H9 (cell line): Measurements from ENCODE around the gene WDR33. TPM values are rescaled to one million over a fixed set of nuclear protein-coding genes. Genes with fewer than 3 reads are reported as not detected.

Source experiments
- DNase-seq: peaks from one replicate; pipeline ENCODE4 v3.0.0-alpha.2; 2017
- H2AFZ ChIP-seq: one replicate; pipeline ENCODE4 v1.6.1; 2013; ENCODE audit warnings: mild to moderate bottlenecking, low read length, control low read depth, moderate library complexity
- H2AK5ac ChIP-seq: 2 replicates; pipeline ENCODE4 v1.6.1; 2013; ENCODE audit warnings: low read length, control low read depth, mixed read lengths; ENCODE audit not compliant: insufficient read length
- H2BK120ac ChIP-seq: one replicate; pipeline ENCODE4 v1.6.1; 2013; ENCODE audit warnings: low read depth, mild to moderate bottlenecking, low read length, control low read depth, inconsistent platforms; ENCODE audit not compliant: poor library complexity, severe bottlenecking
- H2BK12ac ChIP-seq: 2 replicates; pipeline ENCODE4 v1.6.1; 2013; ENCODE audit warnings: low read length, control low read depth, mixed read lengths, low read depth; ENCODE audit not compliant: insufficient read length
- H2BK15ac ChIP-seq: 2 replicates; pipeline ENCODE4 v1.6.1; 2013; ENCODE audit warnings: low read depth, low read length, control low read depth
- H2BK20ac ChIP-seq: one replicate; pipeline ENCODE4 v1.6.1; 2013; ENCODE audit warnings: low read depth, mild to moderate bottlenecking, low read length, control low read depth, inconsistent platforms; ENCODE audit not compliant: poor library complexity, severe bottlenecking
- H2BK5ac ChIP-seq: 2 replicates; pipeline ENCODE4 v1.6.1; 2013; ENCODE audit warnings: low read length, control low read depth, mixed read lengths; ENCODE audit not compliant: insufficient read length
- H3K14ac ChIP-seq: 2 replicates; pipeline ENCODE4 v1.6.1; 2013; ENCODE audit warnings: low read length, control low read depth; ENCODE audit not compliant: insufficient read depth
- H3K18ac ChIP-seq: 2 replicates; pipeline ENCODE4 v1.6.1; 2013; ENCODE audit warnings: low read depth, mild to moderate bottlenecking, mixed read lengths, low read length, control low read depth; ENCODE audit not compliant: insufficient read length
- H3K23ac ChIP-seq: 2 replicates; pipeline ENCODE4 v1.6.1; 2013; ENCODE audit warnings: low read length, control low read depth, mixed read lengths, low read depth; ENCODE audit not compliant: insufficient read length
- H3K23me2 ChIP-seq: 2 replicates; pipeline ENCODE4 v1.6.1; 2013; ENCODE audit warnings: low read depth, mild to moderate bottlenecking, mixed read lengths, low read length, control low read depth; ENCODE audit not compliant: insufficient read length, poor library complexity, severe bottlenecking
- H3K27ac ChIP-seq: 2 replicates; pipeline ENCODE4 v1.5.1; 2013; ENCODE audit warnings: low read length, control low read depth, mixed read lengths, low read depth; ENCODE audit not compliant: insufficient read length
- H3K27me3 ChIP-seq: 2 replicates; pipeline ENCODE4 v1.6.1; 2013; ENCODE audit warnings: low read length, control low read depth, inconsistent platforms; ENCODE audit not compliant: insufficient read depth
- H3K4ac ChIP-seq: 2 replicates; pipeline ENCODE4 v1.6.1; 2013; ENCODE audit warnings: low read depth, mild to moderate bottlenecking, control low read depth, inconsistent platforms, low read length, moderate library complexity
- H3K4me1 ChIP-seq: 2 replicates; pipeline ENCODE4 v1.6.1; 2013; ENCODE audit warnings: low read length, control low read depth, inconsistent platforms; ENCODE audit not compliant: insufficient read depth
- H3K4me2 ChIP-seq: 2 replicates; pipeline ENCODE4 v1.6.1; 2013; ENCODE audit warnings: low read length, control low read depth, mixed read lengths; ENCODE audit not compliant: insufficient read length, insufficient read depth
- H3K56ac ChIP-seq: 2 replicates; pipeline ENCODE4 v1.6.1; 2013; ENCODE audit warnings: low read depth, mild to moderate bottlenecking, mixed read lengths, low read length, control low read depth; ENCODE audit not compliant: insufficient read length
- H3K79me1 ChIP-seq: 2 replicates; pipeline ENCODE4 v1.6.1; 2013; ENCODE audit warnings: low read depth, mild to moderate bottlenecking, moderate library complexity, low read length, control low read depth, inconsistent platforms; ENCODE audit not compliant: insufficient read depth, poor library complexity, severe bottlenecking
- H3K79me2 ChIP-seq: 2 replicates; pipeline ENCODE4 v1.6.1; 2013; ENCODE audit warnings: low read length, control low read depth, inconsistent platforms; ENCODE audit not compliant: insufficient read depth
- H3K9ac ChIP-seq: 2 replicates; pipeline ENCODE4 v1.6.1; 2013; ENCODE audit warnings: low read length, control low read depth, mixed read lengths; ENCODE audit not compliant: insufficient read length; ENCODE audit errors: extremely low read depth
- H3K9me3 ChIP-seq: one replicate; pipeline ENCODE4 v1.6.1; 2013; ENCODE audit warnings: low read depth, low read length, inconsistent platforms; ENCODE audit not compliant: control insufficient read depth
- H3T11ph ChIP-seq: one replicate; pipeline ENCODE4 v1.6.1; 2013; ENCODE audit warnings: mild to moderate bottlenecking, low read length, control low read depth, inconsistent platforms
- H4K20me1 ChIP-seq: one replicate; pipeline ENCODE4 v1.6.1; 2013; ENCODE audit not compliant: control insufficient read depth, insufficient read length, insufficient read depth
- H4K5ac ChIP-seq: 2 replicates; pipeline ENCODE4 v1.6.1; 2013; ENCODE audit warnings: low read depth, mild to moderate bottlenecking, mixed read lengths, low read length, control low read depth; ENCODE audit not compliant: insufficient read length
- H4K8ac ChIP-seq: replicated peaks from 2 replicates; pipeline ENCODE4 v1.6.1; 2013; ENCODE audit warnings: low read length, control low read depth, mixed read lengths, low read depth; ENCODE audit not compliant: insufficient read length
- H4K91ac ChIP-seq: 2 replicates; pipeline ENCODE4 v1.6.1; 2013; ENCODE audit warnings: low read depth, mild to moderate bottlenecking, moderate library complexity, mixed read lengths, low read length, control low read depth; ENCODE audit not compliant: insufficient read length
- H3K27ac Mint-ChIP-seq, 3 experiments: 2 replicates in 2 of 3; 3 replicates in 1 of 3; pipeline ENCODE4 v1.8.0; 2020 to 2021; ENCODE audit warnings: mixed read lengths in 3 of 3, mild to moderate bottlenecking in 1 of 3, moderate library complexity in 1 of 3
- H3K27me3 Mint-ChIP-seq: 2 replicates; pipeline ENCODE4 v1.8.0; 2021; ENCODE audit warnings: low read depth, mild to moderate bottlenecking, moderate library complexity, mixed read lengths
- H3K36me3 Mint-ChIP-seq, 3 experiments: 2 replicates in 2 of 3; 3 replicates in 1 of 3; pipeline ENCODE4 v1.8.0; 2020 to 2021; ENCODE audit warnings: low read depth in 3 of 3, mixed read lengths in 3 of 3; ENCODE audit not compliant: insufficient read depth in 1 of 3
- H3K4me1 Mint-ChIP-seq, 2 experiments: 2 replicates each; pipeline ENCODE4 v1.8.0; 2020; ENCODE audit warnings: mixed read lengths in 2 of 2
- H3K4me3 Mint-ChIP-seq, 2 experiments: 2 replicates in 1 of 2; 3 replicates in 1 of 2; pipeline ENCODE4 v1.8.0; 2020 to 2021; ENCODE audit warnings: mild to moderate bottlenecking in 2 of 2, mixed read lengths in 2 of 2, moderate library complexity in 1 of 2
- H3K9me3 Mint-ChIP-seq, 2 experiments: 2 replicates in 1 of 2; 3 replicates in 1 of 2; pipeline ENCODE4 v1.8.0; 2020; ENCODE audit warnings: mild to moderate bottlenecking in 2 of 2, mixed read lengths in 2 of 2, moderate library complexity in 1 of 2
- WGBS: extraction: QIAGEN DNeasy Blood & Tissue Kit; methylation state at CpG from one replicate; pipeline ENCODE4 v1.1.7; 2013; ENCODE audit warnings: missing lambda C conversion rate, low lambda C conversion rate, mixed read lengths; ENCODE audit not compliant: insufficient read length; ENCODE audit errors: extremely low coverage; 5-methylcytosine and 5-hydroxymethylcytosine counted together
- total RNA-seq: library from RNA; stranded (reverse); gene quantifications from 2 replicates; pipeline ENCODE4 v1.2.1, GENCODE V29; 2021
- TF ChIP-seq, protein P1 (sequence below): fragments of 200-600 bp; sonication (generic); conservative IDR thresholded peaks from 3 replicates; pipeline ENCODE4 v1.8.0; 2021; ENCODE audit warnings: antibody characterized with exemption, mild to moderate bottlenecking

WDR33 gene
- total RNA-seq, 1 experiment from 2014 or later = 86.0 TPM

DNA sequence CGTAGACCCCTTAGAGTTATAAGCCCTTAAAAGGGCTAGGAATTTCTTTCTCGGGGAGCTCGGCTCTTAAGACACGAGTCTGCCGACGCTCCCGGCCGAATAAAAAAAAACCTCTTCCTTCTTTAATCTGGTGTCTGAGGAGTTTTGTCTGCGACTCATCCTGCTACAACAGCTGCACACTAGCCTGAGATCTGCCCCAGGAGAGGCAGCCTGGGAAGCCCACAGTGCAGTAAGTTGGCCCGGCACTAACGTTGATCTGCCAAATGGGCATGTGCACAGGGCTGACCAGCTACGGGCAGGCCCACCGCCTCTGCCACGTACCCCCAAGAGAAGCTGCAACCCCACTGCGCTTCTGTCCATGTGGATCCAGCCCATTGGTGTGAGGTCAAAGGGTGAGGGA is 127.2 kb downstream of the WDR33 start:
- Histone ChIP-seq H3K18ac (no peak overlapping the region), H4K8ac (no peak overlapping the region), H2AFZ (no peak overlapping the region), H3K27ac (no peak overlapping the region), H2BK120ac (no peak overlapping the region), H4K91ac (no peak overlapping the region), H3K23ac (no peak overlapping the region), H3K79me2 (no peaks in the 10 kb centered on the region), H4K20me1 (no peaks in the 10 kb centered on the region), H2BK5ac (no peak overlapping the region), H2BK20ac (no peak overlapping the region), H3K4ac (no peak overlapping the region), H3K4me2 (no peak overlapping the region), H3K56ac (no peak overlapping the region), H3K14ac (no peak overlapping the region), H2BK15ac (no peak overlapping the region), H3K23me2 (no peaks in the 10 kb centered on the region), H3K79me1 (no peaks in the 10 kb centered on the region), H2AK5ac (no peak overlapping the region), H3T11ph (no peak overlapping the region), H4K5ac (no peak overlapping the region), H3K4me1 (no peaks in the 10 kb centered on the region; the same call in 1 of the 2 replicates), H3K9me3 (no peaks in the 10 kb centered on the region), H2BK12ac (no peak overlapping the region), H3K27me3 (no peaks in the 10 kb centered on the region), H3K9ac (no peak overlapping the region)
- DNase-seq = no peak
- Mint-ChIP-seq H3K27me3 (peaks cover 16% of the 10 kb centered on the region), H3K36me3 (peaks cover 0 to 2% (median 0%) of the 10 kb centered on the region in 3 experiments; a peak in 2 of 7 replicates), H3K4me1 (peaks cover 6 to 13% of the 10 kb centered on the region in 2 experiments), H3K27ac (0 out of 7 replicates have a peak overlapping the region, but pooled peaks of 1 of the 3 experiments have one; percentile 4), H3K4me3 (no peak overlapping the region), H3K9me3 (peaks cover 6 to 9% of the 10 kb centered on the region in 2 experiments; a peak in 4 of 5 replicates)
- TF ChIP-seq, protein P1, sequence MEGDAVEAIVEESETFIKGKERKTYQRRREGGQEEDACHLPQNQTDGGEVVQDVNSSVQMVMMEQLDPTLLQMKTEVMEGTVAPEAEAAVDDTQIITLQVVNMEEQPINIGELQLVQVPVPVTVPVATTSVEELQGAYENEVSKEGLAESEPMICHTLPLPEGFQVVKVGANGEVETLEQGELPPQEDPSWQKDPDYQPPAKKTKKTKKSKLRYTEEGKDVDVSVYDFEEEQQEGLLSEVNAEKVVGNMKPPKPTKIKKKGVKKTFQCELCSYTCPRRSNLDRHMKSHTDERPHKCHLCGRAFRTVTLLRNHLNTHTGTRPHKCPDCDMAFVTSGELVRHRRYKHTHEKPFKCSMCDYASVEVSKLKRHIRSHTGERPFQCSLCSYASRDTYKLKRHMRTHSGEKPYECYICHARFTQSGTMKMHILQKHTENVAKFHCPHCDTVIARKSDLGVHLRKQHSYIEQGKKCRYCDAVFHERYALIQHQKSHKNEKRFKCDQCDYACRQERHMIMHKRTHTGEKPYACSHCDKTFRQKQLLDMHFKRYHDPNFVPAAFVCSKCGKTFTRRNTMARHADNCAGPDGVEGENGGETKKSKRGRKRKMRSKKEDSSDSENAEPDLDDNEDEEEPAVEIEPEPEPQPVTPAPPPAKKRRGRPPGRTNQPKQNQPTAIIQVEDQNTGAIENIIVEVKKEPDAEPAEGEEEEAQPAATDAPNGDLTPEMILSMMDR = no peak
- no CpG with 5 or more reads among the region's 15 CpGs for WGBS
